NB4 (cell line): Measurements from ENCODE around the gene FKBP5.

Experiments used
- MYC ChIP-seq: IDR thresholded peaks from 2 replicates; pipeline ENCODE4 v1.6.1; 2011; ENCODE audit warnings: low read depth, low read length
- POLR2A ChIP-seq: IDR thresholded peaks from 2 replicates; pipeline ENCODE4 v1.6.1; 2011; ENCODE audit warnings: mild to moderate bottlenecking; ENCODE audit not compliant: insufficient read length; ENCODE audit errors: extremely low read depth
- TF ChIP-seq, protein P1 (sequence below): IDR thresholded peaks from one replicate; pipeline ENCODE4 v1.5.1; 2012; ENCODE audit warnings: low read depth, low read length
- TF ChIP-seq, protein P2 (sequence below): IDR thresholded peaks from 2 replicates; pipeline ENCODE4 v1.6.1; 2011; ENCODE audit warnings: low read depth, low read length

DNA sequence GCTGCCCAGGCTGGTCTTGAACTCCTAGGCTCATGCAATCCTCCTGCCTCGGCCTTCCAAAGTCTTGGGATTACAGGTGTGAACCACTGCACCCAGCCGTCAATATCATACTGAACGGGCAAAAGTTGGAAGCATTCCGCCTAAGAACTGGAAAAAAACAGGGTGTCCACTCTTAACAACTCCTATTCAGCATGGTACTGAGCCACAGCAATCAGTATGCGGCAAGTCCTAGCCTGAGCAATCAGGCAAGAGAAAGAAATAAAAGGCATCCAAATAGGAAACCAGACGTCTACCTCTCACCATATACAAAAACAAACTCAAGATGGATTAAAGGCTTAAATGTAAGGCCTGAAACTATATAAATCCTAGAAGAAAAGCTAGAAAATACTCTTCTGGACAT lies 83.1 kb downstream of the FKBP5 start:
- TF ChIP-seq, protein P1, sequence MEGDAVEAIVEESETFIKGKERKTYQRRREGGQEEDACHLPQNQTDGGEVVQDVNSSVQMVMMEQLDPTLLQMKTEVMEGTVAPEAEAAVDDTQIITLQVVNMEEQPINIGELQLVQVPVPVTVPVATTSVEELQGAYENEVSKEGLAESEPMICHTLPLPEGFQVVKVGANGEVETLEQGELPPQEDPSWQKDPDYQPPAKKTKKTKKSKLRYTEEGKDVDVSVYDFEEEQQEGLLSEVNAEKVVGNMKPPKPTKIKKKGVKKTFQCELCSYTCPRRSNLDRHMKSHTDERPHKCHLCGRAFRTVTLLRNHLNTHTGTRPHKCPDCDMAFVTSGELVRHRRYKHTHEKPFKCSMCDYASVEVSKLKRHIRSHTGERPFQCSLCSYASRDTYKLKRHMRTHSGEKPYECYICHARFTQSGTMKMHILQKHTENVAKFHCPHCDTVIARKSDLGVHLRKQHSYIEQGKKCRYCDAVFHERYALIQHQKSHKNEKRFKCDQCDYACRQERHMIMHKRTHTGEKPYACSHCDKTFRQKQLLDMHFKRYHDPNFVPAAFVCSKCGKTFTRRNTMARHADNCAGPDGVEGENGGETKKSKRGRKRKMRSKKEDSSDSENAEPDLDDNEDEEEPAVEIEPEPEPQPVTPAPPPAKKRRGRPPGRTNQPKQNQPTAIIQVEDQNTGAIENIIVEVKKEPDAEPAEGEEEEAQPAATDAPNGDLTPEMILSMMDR, result no peak
- TF ChIP-seq MYC (no peak), POLR2A (no peak)
- TF ChIP-seq, protein P2, sequence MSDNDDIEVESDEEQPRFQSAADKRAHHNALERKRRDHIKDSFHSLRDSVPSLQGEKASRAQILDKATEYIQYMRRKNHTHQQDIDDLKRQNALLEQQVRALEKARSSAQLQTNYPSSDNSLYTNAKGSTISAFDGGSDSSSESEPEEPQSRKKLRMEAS, result no peak
